Muscle of leg (tissue), 11 donors: ENCODE results near the gene BPIFB2. TPM values are rescaled to one million over a fixed set of nuclear protein-coding genes. Genes with fewer than 3 reads are reported as not detected.

Experiments used
- DNase-seq: peaks from one replicate; pipeline ENCODE4 v3.0.0; 2013
- H3K27ac ChIP-seq: one replicate; pipeline ENCODE4 v1.5.1; 2013; ENCODE audit warnings: mild to moderate bottlenecking, low read length, control low read depth
- H3K27me3 ChIP-seq: one replicate; pipeline ENCODE4 v1.6.1; 2013; ENCODE audit warnings: low read length; ENCODE audit not compliant: control insufficient read depth, insufficient read depth
- H3K36me3 ChIP-seq: one replicate; pipeline ENCODE4 v1.6.1; 2013; ENCODE audit warnings: low read length; ENCODE audit not compliant: control insufficient read depth, insufficient read depth
- H3K4me1 ChIP-seq: one replicate; pipeline ENCODE4 v1.6.1; 2013; ENCODE audit warnings: low read length; ENCODE audit not compliant: control insufficient read depth, insufficient read depth
- H3K4me3 ChIP-seq: one replicate; pipeline ENCODE4 v1.5.1; 2013; ENCODE audit warnings: low read length, control low read depth
- H3K9me3 ChIP-seq: replicated peaks from 2 replicates; pipeline ENCODE4 v1.6.1; 2013; ENCODE audit warnings: low read depth, low read length; ENCODE audit not compliant: control insufficient read depth
- WGBS: methylation state at CpG from one replicate; pipeline ENCODE4 v1.1.5; 2013; ENCODE audit warnings: missing lambda C conversion rate; ENCODE audit not compliant: insufficient coverage; 5-methylcytosine and 5-hydroxymethylcytosine counted together
- polyA plus RNA-seq, 8 donors: library from polyadenylated mRNA; unstranded; fragments of 120-200 nt; gene quantifications; one replicate each; pipeline versions ENCODE4 v1.2.1 to v1.2.3, GENCODE V29; 2013; ENCODE audit warnings: inconsistent platforms in 1 of 8, low replicate concordance in 1 of 8; ENCODE audit not compliant: insufficient read length in 8 of 8, insufficient read depth in 1 of 8
- total RNA-seq: library from RNA; stranded (reverse); fragments of 120-200 nt; gene quantifications from one replicate; pipeline ENCODE4 v1.2.4, GENCODE V29; 2013

Gene BPIFB2
- total and polyA plus RNA-seq, 9 donors = 0.10 TPM; not detected in 8

DNA sequence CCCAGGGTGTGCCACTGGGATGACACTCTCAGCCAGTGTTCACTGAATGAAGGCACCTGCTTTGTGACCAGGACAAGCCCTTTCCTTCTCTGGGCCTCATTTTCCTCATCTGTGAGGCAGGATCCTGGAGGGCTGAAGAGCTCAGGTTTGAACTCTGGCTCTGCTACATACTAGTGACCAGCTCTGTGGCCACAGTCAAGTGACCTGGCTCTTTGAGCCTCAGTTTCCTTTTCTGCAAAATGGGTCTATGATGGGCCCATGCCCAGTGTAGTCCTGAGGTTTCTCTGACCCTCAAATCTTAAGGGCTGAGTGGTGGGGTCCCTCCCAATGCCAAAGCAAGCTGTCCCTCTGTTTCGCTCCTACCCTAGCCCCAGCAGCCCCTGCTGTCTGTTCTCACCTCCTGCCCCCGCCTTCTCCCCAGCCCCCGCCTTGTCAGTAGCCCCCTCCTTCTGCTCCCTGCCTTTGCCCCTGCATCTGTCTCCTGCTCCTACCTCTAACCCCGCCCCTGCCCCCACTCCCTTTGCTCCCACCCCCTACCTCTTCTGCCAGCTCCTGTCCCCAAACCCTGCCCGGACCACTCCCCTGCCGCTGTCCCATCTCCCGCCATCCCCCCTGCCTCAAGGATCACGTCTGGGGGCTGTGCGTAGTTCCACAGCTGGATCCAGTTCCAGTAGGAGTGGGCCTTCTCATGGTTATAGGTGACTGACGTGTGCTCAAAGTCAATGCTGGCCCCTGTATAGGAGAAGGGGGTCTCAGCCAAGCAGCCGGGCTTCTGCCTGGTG, 20.3 kb upstream of the BPIFB2 start:
- Histone ChIP-seq H3K27ac (no peak overlapping the region), H3K9me3 (no peaks in the 10 kb centered on the region), H3K27me3 (peaks cover 2% of the 10 kb centered on the region), H3K36me3 (no peaks in the 10 kb centered on the region), H3K4me3 (no peak overlapping the region), H3K4me1 (peaks cover 7% of the 10 kb centered on the region)
- no peak for DNase-seq
- WGBS = 79% methylated on average over 5 of the region's 11 CpGs

- 74% methylated on average over 16 of the region's 16 CpGs for WGBS
- no peaks in the 10 kb centered on the region for H3K4me1 ChIP-seq
- peaks cover 2% of the 10 kb centered on the region for H3K27me3 ChIP-seq
- no peaks in the 10 kb centered on the region for H3K36me3 ChIP-seq
- H3K4me3 ChIP-seq = no peak overlapping the region
- no peaks in the 10 kb centered on the region for H3K9me3 ChIP-seq
- H3K27ac ChIP-seq = no peak overlapping the region
- no peak for DNase-seq
Measured at GRCh38 chr20:32988008-32988407, 19.5 kb upstream of the BPIFB2 start.

DNA sequence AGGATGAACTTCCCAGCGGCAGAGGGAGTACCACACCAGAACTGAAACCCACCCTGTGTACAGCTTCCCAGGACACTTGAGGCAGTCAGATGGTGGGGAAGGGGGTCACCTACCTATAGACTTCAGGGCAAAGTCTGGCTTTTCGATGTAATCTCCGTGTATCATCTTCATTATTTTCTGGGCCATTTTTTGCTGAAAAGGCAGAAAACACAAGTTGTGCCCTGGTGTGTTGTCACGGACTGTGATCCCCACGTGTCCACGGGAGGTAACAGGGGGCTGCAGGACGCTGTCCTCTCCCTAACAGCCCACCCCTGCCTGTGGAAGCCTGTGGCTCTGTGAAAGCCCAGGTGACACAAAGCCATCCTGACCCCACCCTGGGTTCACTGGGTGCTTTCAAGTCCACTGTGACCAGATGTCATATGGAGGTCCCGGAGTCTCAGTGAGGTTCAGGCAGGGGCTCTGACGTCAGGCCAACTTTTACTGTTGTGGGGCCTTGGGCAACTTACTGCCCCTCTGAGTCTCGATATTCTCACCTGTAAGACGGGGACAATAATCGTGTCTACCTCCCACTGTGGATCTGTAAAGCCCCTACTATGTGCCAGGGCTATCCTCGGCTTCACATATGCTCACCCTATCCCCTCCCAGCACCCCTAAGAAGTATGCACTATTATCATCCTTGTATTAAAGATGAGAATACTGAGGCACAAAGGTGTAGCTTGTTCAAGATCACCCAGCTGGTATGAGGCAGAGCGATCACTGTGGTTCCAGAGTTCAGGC, 17.8 kb upstream of the BPIFB2 start:
- Histone ChIP-seq H3K4me3 (no peak overlapping the region), H3K27ac (no peak overlapping the region), H3K36me3 (no peaks in the 10 kb centered on the region), H3K4me1 (no peaks in the 10 kb centered on the region), H3K27me3 (peaks cover 2% of the 10 kb centered on the region), H3K9me3 (no peaks in the 10 kb centered on the region)
- whole genome bisulfite sequencing = 86% methylated on average over 11 of the region's 14 CpGs
- DNase-seq = no peak

GRCh38 chr20:32990426-32990825, 17.1 kb upstream of the BPIFB2 start:
- Histone ChIP-seq H3K4me3 (no peak overlapping the region), H3K4me1 (no peaks in the 10 kb centered on the region), H3K9me3 (no peaks in the 10 kb centered on the region), H3K27me3 (peaks cover 2% of the 10 kb centered on the region), H3K36me3 (no peaks in the 10 kb centered on the region), H3K27ac (no peak overlapping the region)
- WGBS = 23% methylated on average over 3 of the region's 3 CpGs
- no peak for DNase-seq

DNA sequence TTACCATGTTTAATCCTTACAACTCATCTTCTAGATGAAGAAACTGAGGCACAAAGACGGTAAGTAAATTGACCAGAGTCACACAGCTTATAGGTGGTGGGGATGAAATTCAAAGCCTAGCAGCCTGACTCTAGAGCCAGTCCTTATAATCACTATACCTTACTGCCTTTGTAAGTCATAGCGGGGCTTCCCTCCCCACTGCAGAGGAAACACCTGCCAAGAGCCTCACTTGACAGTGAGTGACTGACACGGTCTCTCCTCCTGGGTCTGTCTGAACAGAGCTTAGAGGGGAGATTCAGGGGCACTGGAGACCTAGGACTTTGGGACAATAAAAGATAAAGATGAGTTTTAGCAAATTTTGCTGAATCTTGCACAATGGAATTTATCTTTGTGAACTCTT, 16.1 kb upstream of the BPIFB2 start:
- H3K4me3 ChIP-seq = no peak overlapping the region
- H3K27me3 ChIP-seq = peaks cover 2% of the 10 kb centered on the region
- H3K9me3 ChIP-seq = no peaks in the 10 kb centered on the region
- WGBS = no CpG with 5 or more reads among the region's 3 CpGs
- H3K36me3 ChIP-seq = no peaks in the 10 kb centered on the region
- no peak overlapping the region for H3K27ac ChIP-seq
- DNase-seq = no peak
- H3K4me1 ChIP-seq = no peaks in the 10 kb centered on the region

DNA sequence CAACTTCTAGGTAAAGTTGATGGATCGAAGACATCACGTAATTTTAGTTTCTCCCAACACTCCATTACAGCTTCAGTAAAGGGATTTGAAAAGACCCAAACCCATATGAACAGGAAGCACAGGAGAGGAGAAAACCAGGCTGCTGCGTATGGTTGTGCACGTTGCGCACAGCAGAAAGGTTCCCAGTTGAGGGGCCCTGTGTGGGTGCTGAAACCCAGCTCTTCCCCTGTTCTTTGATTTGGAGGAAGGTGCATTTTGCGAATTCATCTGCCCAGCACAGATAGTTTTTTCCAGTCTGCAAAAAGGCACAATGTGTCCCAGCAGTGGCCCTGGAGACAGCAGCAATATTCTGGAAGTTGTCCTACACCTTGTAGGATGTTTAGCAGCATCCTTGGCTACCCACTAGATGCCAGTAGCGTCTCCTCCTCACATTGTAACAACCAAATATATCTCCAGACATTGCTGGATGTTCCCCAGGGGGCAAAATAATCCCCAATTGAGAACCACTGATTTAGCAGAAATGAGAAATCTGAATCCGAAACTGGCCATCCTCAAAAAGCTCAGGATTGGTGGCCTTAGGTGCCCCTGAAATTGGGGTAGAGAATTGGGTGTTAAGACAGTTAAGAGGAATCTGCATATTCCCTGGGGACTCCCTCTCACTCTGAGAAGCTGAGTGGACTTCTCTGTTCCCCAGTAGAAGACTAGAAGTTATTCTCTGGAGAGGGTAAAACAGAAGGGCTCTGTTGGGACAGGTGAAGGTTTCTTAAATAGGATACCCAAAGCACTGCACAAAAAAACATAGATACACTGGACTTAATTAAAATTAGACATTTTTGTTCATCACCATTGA, 15.5 kb upstream of the BPIFB2 start:
- Histone ChIP-seq H3K36me3 (no peaks in the 10 kb centered on the region), H3K4me1 (no peaks in the 10 kb centered on the region), H3K27me3 (peaks cover 2% of the 10 kb centered on the region), H3K9me3 (no peaks in the 10 kb centered on the region), H3K4me3 (no peak overlapping the region), H3K27ac (no peak overlapping the region)
- no peak for DNase-seq
- 75% methylated on average over 4 of the region's 8 CpGs for WGBS

DNA sequence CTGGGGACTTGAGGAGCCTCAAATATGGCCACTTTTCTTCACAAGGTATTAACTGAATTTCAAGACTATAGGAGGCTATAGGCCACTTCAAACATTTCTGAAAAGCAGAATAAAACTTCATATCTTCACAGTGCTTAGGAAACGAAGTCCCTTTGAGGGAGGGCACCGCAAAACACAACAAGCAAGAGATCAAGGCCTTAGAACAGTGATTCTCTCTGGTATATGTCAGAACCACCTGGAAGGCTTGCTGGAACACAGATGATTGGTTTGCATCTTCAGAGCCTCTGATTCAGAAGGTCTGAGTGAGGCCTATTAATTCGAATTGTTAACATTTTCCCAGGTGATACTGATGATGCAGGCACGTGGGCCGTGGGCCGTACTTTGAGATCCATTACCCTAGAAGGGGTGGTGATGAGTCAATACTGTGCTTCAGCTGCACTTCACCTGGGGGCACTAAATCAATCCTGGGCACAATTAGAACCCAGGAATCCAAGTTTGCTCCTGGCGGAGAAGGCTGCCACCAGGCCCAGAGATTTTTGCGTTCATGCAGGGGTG, 13.9 kb upstream of the BPIFB2 start:
- DNase-seq = no peak
- 80% methylated on average over 8 of the region's 8 CpGs for WGBS
- no peaks in the 10 kb centered on the region for H3K36me3 ChIP-seq
- H3K27ac ChIP-seq = no peak overlapping the region
- H3K27me3 ChIP-seq = peaks cover 4% of the 10 kb centered on the region
- no peaks in the 10 kb centered on the region for H3K9me3 ChIP-seq
- no peaks in the 10 kb centered on the region for H3K4me1 ChIP-seq
- H3K4me3 ChIP-seq = no peak overlapping the region

- no peak for DNase-seq
- no peak overlapping the region for H3K27ac ChIP-seq
- no peaks in the 10 kb centered on the region for H3K36me3 ChIP-seq
Measured at GRCh38 chr20:32995802-32996201, 11.7 kb upstream of the BPIFB2 start.

DNA sequence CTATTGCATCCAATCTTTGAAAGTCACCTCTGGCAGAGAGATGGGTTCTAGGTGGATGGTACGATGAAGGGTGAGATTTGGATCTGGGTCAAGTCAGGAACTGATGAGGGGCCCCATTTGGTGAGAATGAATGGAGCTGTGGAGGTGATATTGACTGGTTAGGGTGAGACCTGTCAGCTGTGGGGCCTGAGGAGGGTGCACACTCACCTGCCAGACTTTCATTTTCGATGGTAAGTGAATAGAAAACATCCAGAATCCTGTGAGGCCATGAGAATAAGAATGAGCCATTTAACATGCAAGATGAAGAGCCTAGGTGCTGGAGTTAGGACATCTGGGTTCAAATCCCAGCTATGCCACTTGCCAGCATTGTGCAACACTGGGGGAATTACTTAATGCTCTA, 10.1 kb upstream of the BPIFB2 start:
- Histone ChIP-seq H3K27ac (no peak overlapping the region), H3K27me3 (peaks cover 6% of the 10 kb centered on the region), H3K9me3 (no peaks in the 10 kb centered on the region), H3K4me3 (no peak overlapping the region), H3K36me3 (no peaks in the 10 kb centered on the region), H3K4me1 (no peaks in the 10 kb centered on the region)
- no peak for DNase-seq
- WGBS = 66% methylated on average over 2 of the region's 2 CpGs

More at GRCh38 chr20:32995802-32996201, 11.7 kb upstream of the BPIFB2 start:
- H3K9me3 ChIP-seq = no peaks in the 10 kb centered on the region
- H3K4me1 ChIP-seq = no peaks in the 10 kb centered on the region
- H3K27me3 ChIP-seq = peaks cover 7% of the 10 kb centered on the region
- H3K4me3 ChIP-seq = no peak overlapping the region
